GM19035 (cell line): Measurements from ENCODE around the gene SNRPD1.
"Not testable (repeated sequence)": the region's sequence is repeated elsewhere in the genome, so short reads cannot be mapped to it uniquely, and the experiment has no call there.

Experiments
- ATAC-seq: cut with Tn5 transposase; IDR thresholded peaks from one replicate; pipeline ENCODE4 v1.9.1; 2021; ENCODE audit not compliant: unreplicated experiment

The SNRPD1 gene

GRCh38 chr18:21612125-21613039 is at the start of gene SNRPD1:
Gene SNRPD1, plus strand, starts transcription at chr18:21612314. Its CDS starts 116 bp downstream, at chr18:21612430.
- ATAC-seq, result peak; percentile 98

- ATAC-seq, result no peak
These were observed 40.3 kb upstream of the SNRPD1 start for GRCh38 chr18:21571772-21572171.

- no peak for ATAC-seq
These were observed 36.5 kb upstream of the SNRPD1 start for GRCh38 chr18:21575656-21576055.

GRCh38 chr18:21584391-21584790 is 27.7 kb upstream of the SNRPD1 start:
- no peak for ATAC-seq

GRCh38 chr18:21592361-21592760 is 19.8 kb upstream of the SNRPD1 start:
- ATAC-seq, result not testable (repeated sequence)

GRCh38 chr18:21593540-21594257 is 18.4 kb upstream of the SNRPD1 start:
- no peak for ATAC-seq

- no peak for ATAC-seq
These were observed 14.5 kb upstream of the SNRPD1 start for GRCh38 chr18:21597620-21598019.

- no peak for ATAC-seq
These were observed 13.2 kb upstream of the SNRPD1 start for GRCh38 chr18:21598726-21599584.

- peak; percentile 43 for ATAC-seq
These were observed 12.3 kb upstream of the SNRPD1 start for GRCh38 chr18:21599585-21600525.

GRCh38 chr18:21600526-21601410 is 11.3 kb upstream of the SNRPD1 start, which contains the start of gene ESCO1:
Gene ESCO1, minus strand, starts transcription at chr18:21600704. Its CDS starts 25,861 bp downstream, at chr18:21574843.
- peak; percentile 89 for ATAC-seq

GRCh38 chr18:21602299-21602587 is 9.9 kb upstream of the SNRPD1 start:
- ATAC-seq, result no peak

GRCh38 chr18:21604671-21605070 is 7.4 kb upstream of the SNRPD1 start:
- no peak for ATAC-seq

GRCh38 chr18:21605213-21605612 is 6.9 kb upstream of the SNRPD1 start:
- ATAC-seq, result no peak

- peak; percentile 1 for ATAC-seq
These were observed 551 bp upstream of the SNRPD1 start for GRCh38 chr18:21611401-21612124.

- ATAC-seq, result not testable (repeated sequence)
These were observed 9.5 kb downstream of the SNRPD1 start for GRCh38 chr18:21621640-21622039.

- peak; percentile 92 for ATAC-seq
These were observed 17.1 kb downstream of the SNRPD1 start for GRCh38 chr18:21629089-21629832.

GRCh38 chr18:21632393-21632792 is 20.3 kb downstream of the SNRPD1 start:
- no peak for ATAC-seq
